Measurements from ENCODE around the gene TMEM82.
"Not testable (repeated sequence)": the region's sequence is repeated elsewhere in the genome, so short reads cannot be mapped to it uniquely, and the experiment has no call there.

Gene TMEM82

GRCh38 chr1:15742339-15742801, at the start of gene TMEM82:
TSS of gene TMEM82 (plus strand) at chr1:15742499. CDS start at chr1:15742560, 61 bp downstream.
- no peak for DNase-seq

- DNase-seq = no peak
These were observed 48.9 kb upstream of the TMEM82 start for GRCh38 chr1:15693371-15693770.

DNA sequence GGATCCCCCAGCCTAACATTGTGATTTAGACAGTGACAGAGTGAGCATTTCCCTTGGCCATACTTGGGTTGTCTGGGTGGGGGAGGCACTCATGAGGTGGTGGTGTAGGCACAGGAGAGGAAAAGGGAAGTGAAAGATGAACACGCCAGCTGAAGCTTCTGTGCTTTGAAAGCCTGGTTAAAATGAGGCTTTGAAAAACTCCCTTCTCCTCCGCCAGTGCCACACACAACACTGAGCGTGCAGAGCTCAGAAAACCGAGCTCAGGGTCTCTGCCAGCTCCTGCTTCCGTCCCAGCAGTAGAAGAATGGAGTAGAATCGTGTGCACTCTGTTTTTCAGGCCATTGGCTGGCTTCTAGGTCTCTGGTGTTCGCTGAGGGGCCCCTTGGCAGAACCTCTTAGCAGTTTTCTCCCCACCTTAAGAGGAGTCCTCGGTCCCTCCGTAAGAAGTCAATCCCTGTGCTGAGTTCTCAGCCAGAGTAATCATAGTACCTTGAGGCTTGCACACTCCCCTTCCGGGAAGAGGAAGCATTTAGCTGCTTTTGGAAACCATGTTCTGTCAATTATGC, 45.3 kb upstream of the TMEM82 start:
- DNase-seq = no peak

DNA sequence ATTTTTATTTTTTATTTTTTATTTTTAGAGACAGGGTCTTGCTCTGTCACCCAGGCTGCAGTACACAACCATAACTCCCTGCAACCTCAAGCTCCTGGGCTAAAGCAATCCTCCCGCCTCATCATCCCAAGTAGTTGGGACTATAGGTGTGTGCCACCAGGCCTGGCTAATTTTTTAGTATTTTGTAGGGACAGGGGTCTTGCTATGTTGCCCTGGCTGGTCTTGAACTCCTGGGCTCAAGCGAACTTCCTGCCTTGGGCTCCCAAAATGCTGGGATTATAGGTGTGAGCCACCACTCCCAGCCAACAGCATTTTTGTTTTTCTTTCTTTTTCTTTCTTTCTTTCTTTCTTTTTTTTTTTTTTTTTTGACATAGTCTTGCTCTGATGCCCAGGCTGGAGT, 44.1 kb upstream of the TMEM82 start:
- no peak for DNase-seq

- DNase-seq = not testable (repeated sequence)
These were observed 43.0 kb upstream of the TMEM82 start for GRCh38 chr1:15699321-15699720.

DNA sequence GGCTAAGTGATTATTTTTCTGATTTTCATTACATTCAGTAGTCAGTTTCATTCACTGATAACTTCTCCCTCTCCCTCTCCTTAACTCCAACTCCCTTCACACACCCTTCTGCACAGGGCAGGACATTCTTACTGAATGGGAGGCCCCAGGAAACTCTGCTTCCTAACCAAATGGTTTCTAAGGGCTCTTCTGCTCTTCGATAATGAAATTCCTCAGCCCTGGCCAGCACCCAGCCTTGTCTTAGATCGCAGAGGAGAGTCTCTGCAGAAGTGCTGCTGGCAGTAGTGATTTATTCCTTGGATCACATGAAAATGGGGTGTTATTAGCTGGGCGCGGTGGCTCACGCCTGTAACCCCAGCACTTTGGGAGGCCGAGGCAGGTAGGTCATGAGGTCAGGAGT, 41.8 kb upstream of the TMEM82 start:
- no peak for DNase-seq

DNA sequence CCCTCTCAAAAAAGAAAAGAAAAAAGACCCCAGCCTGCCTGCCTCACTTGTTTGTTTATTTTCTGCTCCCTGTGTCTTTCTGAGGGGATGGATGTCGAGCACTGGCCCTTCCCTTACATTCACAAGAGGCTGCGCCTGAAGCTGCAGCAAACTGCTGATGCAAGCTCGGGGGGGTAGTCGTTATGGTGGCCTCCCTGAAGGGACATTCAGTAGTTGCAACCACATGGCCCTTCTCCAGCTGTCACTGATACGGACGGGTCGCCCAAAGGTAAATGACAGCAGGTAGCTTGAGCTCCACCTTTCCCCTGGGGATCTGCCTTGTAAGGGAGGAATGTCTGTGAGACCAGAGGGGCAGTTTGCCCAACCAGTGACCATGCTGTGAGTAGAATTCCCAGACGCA, 40.5 kb upstream of the TMEM82 start:
- no peak for DNase-seq

GRCh38 chr1:15702722-15703550, 39.4 kb upstream of the TMEM82 start:
- no peak for DNase-seq

- no peak for DNase-seq
These were observed 38.7 kb upstream of the TMEM82 start for GRCh38 chr1:15703562-15703961.

DNA sequence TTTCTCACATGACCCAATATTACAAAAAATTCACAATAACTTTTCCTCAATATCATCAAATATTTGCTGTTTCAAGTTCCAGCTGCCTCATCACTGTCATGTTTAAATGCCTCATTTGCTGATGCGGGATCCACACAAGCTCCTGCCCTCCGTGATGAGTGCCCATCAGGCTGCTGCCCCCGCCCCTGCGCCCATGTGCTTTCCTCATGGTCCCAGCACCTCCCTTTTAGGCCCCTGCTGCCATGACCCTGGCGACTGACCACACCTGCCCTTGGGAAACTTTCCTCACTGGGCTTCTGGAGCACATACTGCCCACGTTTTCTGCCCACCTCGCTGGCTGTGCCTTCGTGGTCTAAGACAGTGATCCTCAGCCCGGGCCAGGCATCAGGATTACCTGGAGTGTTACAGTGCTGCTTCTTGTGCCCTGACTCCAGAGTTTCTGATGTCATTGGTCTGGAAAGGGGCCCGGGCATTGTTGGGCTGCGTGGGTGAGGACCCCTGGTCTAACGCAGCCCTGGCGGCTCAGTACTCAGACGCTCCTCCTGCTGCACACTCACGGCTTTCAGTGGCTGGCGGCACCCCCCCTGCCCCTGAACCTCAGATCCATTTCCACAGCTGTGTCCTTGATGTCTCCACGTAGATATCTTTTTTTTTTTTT, 37.6 kb upstream of the TMEM82 start:
- no peak for DNase-seq

- DNase-seq = no peak
These were observed 37.1 kb upstream of the TMEM82 start for GRCh38 chr1:15705184-15705566.

DNA sequence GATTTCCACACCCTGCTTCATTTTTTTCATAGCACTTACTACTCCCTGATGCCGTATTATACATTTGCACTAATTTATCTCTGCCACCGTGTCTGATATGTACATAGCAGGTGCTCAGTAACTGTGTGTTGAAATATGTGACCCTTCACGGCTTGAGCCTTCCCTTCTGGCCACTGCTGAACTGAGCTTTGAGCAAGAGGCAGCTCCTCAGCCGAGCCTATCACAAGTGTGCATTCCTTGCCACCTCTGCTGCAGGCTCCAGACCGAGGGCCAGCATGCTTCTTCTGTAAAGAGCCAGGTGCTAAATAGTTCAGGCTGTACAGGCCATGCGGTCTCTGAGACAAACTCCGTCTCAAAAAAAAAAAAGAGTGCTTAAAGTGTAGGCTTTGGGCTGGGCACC, 35.5 kb upstream of the TMEM82 start:
- DNase-seq = no peak

- DNase-seq = no peak
These were observed 34.9 kb upstream of the TMEM82 start for GRCh38 chr1:15707239-15707925.

- no peak for DNase-seq
These were observed 33.7 kb upstream of the TMEM82 start for GRCh38 chr1:15708486-15709137.

DNA sequence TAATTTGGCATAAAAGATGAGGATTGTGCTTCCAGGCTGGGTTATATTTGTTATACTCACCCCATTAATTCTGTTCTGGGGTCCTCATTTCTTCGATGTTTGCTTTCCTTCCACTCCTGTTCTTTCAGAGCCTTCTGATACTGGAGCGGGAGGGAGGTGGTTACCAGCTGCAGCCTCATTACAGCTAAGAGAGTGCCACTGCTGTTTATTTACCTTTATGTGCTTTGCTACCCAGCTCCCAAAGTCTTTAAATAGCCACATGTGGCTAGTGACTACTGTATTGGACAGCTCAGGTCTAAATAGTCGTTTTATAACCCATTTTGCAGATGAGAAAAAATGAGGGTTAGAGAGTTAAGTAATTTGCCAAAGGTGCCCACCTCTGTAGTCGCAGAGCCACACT, 33.1 kb upstream of the TMEM82 start:
- DNase-seq = no peak

GRCh38 chr1:15712168-15712567, 30.1 kb upstream of the TMEM82 start:
- DNase-seq = no peak

GRCh38 chr1:15714406-15715136, 27.7 kb upstream of the TMEM82 start:
- DNase-seq = no peak

DNA sequence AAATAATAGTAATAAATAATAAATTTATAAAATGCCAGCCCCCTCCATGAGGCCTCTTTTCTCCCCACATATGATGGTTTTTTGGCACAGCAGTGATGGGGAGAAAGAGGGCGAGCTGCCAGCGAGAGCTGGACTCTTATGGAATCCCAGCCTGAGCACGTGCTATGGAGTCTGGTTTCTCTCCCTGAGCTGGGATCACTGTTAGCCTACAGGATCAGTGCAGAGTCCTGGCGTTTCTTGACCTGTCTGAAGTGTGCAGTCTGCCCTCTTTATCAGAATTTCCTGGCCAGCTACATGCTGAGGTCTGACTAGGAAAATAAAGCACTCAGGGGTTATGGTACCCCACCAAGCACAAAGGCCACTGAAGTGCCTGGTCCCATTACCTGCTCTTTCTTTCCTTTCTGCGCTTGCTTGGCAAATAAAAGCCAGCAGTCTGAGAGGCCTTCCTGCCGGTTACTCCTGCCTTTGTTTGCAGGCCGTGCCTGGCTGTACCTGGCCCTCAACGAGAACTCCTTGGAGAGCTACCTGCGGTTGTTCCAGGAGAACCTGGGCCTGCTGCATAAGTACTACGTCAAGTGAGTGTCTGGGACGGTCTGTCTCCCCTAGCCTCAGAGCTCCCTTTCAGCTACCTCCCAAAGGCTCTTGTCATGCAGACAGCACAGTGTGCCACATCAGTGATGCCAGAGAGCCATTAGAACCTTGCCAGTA, 24.7 kb upstream of the TMEM82 start:
- no peak for DNase-seq

DNA sequence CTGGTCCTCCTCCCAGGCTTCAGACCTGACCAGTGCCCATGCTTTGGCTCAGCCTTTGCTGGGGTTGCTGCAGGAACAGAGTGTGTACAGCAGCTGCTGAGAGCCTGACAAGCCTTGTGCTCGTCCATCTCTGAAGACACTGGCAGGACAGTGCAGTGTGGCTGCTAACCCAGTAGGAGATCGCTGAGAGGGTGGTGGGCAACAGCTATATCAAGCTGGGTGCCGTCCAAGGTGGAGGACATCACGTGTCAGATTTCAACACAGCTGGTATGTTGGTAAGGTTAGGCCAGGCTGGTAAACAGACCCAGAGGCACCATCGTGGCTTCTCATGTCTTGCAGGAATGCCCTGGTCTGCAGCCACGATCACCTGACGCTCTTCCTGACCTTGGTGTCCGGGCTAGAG, 24.1 kb upstream of the TMEM82 start:
- DNase-seq = no peak

GRCh38 chr1:15719381-15720120, 22.7 kb upstream of the TMEM82 start:
- no peak for DNase-seq

- no peak for DNase-seq
These were observed 21.4 kb upstream of the TMEM82 start for GRCh38 chr1:15720861-15721260.
